ENCODE data around the gene MZB1. TPM values are rescaled to one million over a fixed set of nuclear protein-coding genes. Genes with fewer than 3 reads are reported as not detected.
A peak's percentile ranks its signal among the peaks of the same experiment; 100 is the strongest.

Gene MZB1
- total RNA-seq, 1 donor from 2014 or later: 0.38 TPM

DNA sequence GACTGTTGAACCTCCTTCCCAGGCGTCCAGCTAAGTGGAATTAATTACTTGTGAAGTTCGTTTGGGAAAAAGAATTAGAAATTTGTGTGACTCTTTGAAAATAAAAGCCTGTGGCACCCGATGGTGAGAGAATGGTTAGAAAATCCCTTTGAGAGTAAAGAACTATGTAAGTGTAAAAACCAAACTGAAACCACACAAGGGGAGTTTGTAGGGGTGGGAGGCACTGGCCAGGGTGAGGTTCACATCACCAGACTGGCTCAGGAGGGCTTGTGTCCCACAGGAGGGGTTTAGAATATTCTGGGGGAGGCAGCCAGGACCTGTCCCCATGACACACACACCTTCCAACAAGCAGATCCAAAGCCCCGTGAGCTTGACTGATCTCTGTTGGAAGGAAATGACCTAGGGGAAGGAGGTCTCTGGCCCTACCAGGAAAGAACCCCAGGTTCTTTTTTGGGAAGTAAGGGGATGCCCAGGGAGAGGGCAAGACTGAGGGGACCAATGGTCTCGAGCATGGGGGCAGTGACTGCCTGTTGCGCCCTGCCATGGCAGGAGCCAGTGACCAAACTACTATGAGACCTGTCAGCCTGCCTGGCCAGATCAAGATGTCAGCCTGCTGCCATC, 9.9 kb upstream of the MZB1 start:
- peaks cover 16% of the 10 kb centered on the region for H3K27me3 Mint-ChIP-seq (ENCODE audit: unreplicated experiment)
- H3K4me1 Mint-ChIP-seq (ENCODE audit: unreplicated experiment): peaks cover 40% of the 10 kb centered on the region
- DNase-seq (ENCODE audit: low spot score): no peak
- no peak for TF ChIP-seq CTCF (IDR thresholded peaks at IDR 0.05; ENCODE audit: unreplicated experiment)
- peaks cover 9% of the 10 kb centered on the region for H3K36me3 Mint-ChIP-seq (ENCODE audit: low read depth, unreplicated experiment)
- H3K27ac Mint-ChIP-seq (ENCODE audit: unreplicated experiment): no peak overlapping the region
- H3K9me3 Mint-ChIP-seq (ENCODE audit: unreplicated experiment): no peaks in the 10 kb centered on the region
- H3K4me3 Mint-ChIP-seq (ENCODE audit: unreplicated experiment): peak overlapping the region; percentile 1

DNA sequence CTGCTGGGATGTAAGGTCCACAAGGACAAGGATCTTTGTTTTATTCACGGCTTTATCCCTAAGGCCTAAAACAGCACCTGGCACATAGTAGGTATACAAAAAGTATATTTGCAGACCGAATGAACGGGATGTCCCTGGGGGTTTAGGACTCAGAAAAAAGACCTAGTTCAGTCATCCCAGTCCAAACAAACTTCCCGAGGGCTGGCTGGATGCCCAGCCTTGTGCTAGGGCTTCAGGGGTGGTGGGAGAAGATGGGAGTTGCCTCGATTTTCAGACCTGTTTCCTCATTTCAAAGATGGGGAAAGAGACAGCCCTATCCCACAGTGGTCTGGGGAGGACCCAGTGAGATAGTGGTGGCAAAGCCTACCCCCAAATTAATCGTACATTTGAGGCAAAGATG, 8.2 kb upstream of the MZB1 start:
- no peak overlapping the region for H3K4me3 Mint-ChIP-seq (ENCODE audit: unreplicated experiment)
- H3K27ac Mint-ChIP-seq (ENCODE audit: unreplicated experiment): peak overlapping the region; percentile 17
- TF ChIP-seq CTCF (IDR thresholded peaks at IDR 0.05; ENCODE audit: unreplicated experiment): no peak
- H3K27me3 Mint-ChIP-seq (ENCODE audit: unreplicated experiment): peaks cover 14% of the 10 kb centered on the region
- peaks cover 9% of the 10 kb centered on the region for H3K36me3 Mint-ChIP-seq (ENCODE audit: low read depth, unreplicated experiment)
- peaks cover 27% of the 10 kb centered on the region for H3K4me1 Mint-ChIP-seq (ENCODE audit: unreplicated experiment)
- no peaks in the 10 kb centered on the region for H3K9me3 Mint-ChIP-seq (ENCODE audit: unreplicated experiment)
- no peak for DNase-seq (ENCODE audit: low spot score)

GRCh38 chr5:139396691-139397090, 7.0 kb upstream of the MZB1 start:
- no peak for TF ChIP-seq CTCF (IDR thresholded peaks at IDR 0.05; ENCODE audit: unreplicated experiment)
- Mint-ChIP-seq H3K4me3 (ENCODE audit: unreplicated experiment) (peak overlapping the region; percentile 17), H3K36me3 (ENCODE audit: low read depth, unreplicated experiment) (peaks cover 9% of the 10 kb centered on the region), H3K27ac (ENCODE audit: unreplicated experiment) (peak overlapping the region; percentile 93), H3K4me1 (ENCODE audit: unreplicated experiment) (peaks cover 26% of the 10 kb centered on the region), H3K27me3 (ENCODE audit: unreplicated experiment) (peaks cover 12% of the 10 kb centered on the region), H3K9me3 (ENCODE audit: unreplicated experiment) (no peaks in the 10 kb centered on the region)
- no peak for DNase-seq (ENCODE audit: low spot score)

DNA sequence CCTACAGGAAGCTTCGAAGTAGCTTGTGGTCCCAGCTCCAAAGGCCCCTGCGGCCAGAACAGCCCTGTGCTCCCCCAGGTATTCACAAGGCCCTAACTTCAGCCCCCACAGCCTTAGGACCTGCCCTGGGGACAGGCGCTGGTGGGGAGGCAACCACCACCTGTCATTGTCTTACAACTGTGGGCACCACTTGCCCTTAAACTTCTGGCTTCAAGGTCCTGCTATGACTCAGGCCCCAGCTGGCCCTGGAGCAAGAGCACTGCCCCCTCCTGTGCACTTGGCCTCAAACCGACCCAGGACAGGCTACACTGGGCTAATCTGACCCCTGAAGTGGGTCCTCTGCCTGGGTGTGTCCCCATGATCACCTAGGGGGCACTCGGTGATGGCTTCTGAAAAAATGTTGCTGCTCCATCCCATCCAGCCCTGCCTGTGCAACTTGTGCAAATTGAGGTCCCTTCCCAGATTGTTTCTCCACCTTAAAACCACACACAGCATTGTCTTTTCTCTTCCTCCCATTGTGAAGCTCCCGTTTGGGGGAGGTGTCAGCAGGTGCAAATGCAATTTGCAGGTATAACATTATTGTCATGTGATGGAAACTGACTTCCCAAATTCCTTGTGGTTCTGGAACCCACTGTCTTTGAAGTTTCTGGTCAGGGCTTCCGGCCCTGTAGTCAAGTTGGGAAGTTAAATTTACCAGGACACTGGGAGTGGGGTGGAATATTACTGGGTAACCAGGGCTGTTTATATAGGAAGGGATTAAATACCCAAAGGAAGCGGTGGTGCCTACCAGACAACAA, 6.3 kb upstream of the MZB1 start:
- peaks cover 9% of the 10 kb centered on the region for H3K36me3 Mint-ChIP-seq (ENCODE audit: low read depth, unreplicated experiment)
- peak overlapping the region; percentile 87 for H3K4me3 Mint-ChIP-seq (ENCODE audit: unreplicated experiment)
- TF ChIP-seq CTCF (IDR thresholded peaks at IDR 0.05; ENCODE audit: unreplicated experiment): no peak
- no peak for DNase-seq (ENCODE audit: low spot score)
- no peaks in the 10 kb centered on the region for H3K9me3 Mint-ChIP-seq (ENCODE audit: unreplicated experiment)
- H3K27me3 Mint-ChIP-seq (ENCODE audit: unreplicated experiment): peaks cover 15% of the 10 kb centered on the region
- peak overlapping the region; percentile 93 for H3K27ac Mint-ChIP-seq (ENCODE audit: unreplicated experiment)
- H3K4me1 Mint-ChIP-seq (ENCODE audit: unreplicated experiment): peaks cover 31% of the 10 kb centered on the region
